Liver (tissue), 9 donors: ENCODE data around the gene C4orf54. TPM values are rescaled to one million over a fixed set of nuclear protein-coding genes. Genes with fewer than 3 reads are reported as not detected.

ENCODE experiments used
- DNase-seq: peaks from one replicate; pipeline ENCODE4 v3.0.0-alpha.2; 2017; ENCODE audit warnings: low spot score
- H3K27ac ChIP-seq, 2 donors: one replicate each; pipeline ENCODE4 v1.7.0; 2013; ENCODE audit warnings: inconsistent platforms in 2 of 2, low read length in 2 of 2, control low read depth in 1 of 2, low read depth in 1 of 2, mild to moderate bottlenecking in 1 of 2
- H3K27me3 ChIP-seq, 4 donors: one replicate each; pipeline versions ENCODE4 v1.6.1 to v1.7.0; 2013; ENCODE audit warnings: low read length in 3 of 4, inconsistent platforms in 1 of 4, mild to moderate bottlenecking in 1 of 4, moderate library complexity in 1 of 4; ENCODE audit not compliant: control insufficient read depth in 4 of 4, insufficient read depth in 4 of 4
- H3K36me3 ChIP-seq, 4 donors: one replicate each; pipeline versions ENCODE4 v1.6.1 to v1.7.0; 2013; ENCODE audit warnings: low read length in 3 of 4, mild to moderate bottlenecking in 3 of 4, low read depth in 1 of 4, moderate library complexity in 1 of 4; ENCODE audit not compliant: control insufficient read depth in 4 of 4, insufficient read depth in 3 of 4
- H3K4me1 ChIP-seq, 4 donors: one replicate each; pipeline versions ENCODE4 v1.6.1 to v1.7.0; 2013; ENCODE audit warnings: low read length in 3 of 4, mild to moderate bottlenecking in 3 of 4, moderate library complexity in 1 of 4; ENCODE audit not compliant: control insufficient read depth in 4 of 4, insufficient read depth in 4 of 4
- H3K4me3 ChIP-seq, 3 donors: one replicate each; pipeline versions ENCODE4 v1.6.1 to v1.7.0; 2013; ENCODE audit warnings: low read length in 3 of 3, control low read depth in 1 of 3, low read depth in 1 of 3, mild to moderate bottlenecking in 1 of 3
- H3K9ac ChIP-seq, 2 donors: one replicate each; pipeline ENCODE4 v1.7.0; 2013; ENCODE audit warnings: low read length in 2 of 2, mild to moderate bottlenecking in 2 of 2, moderate library complexity in 2 of 2, control low read depth in 1 of 2, low read depth in 1 of 2
- H3K9me3 ChIP-seq, 4 donors: one replicate each; pipeline versions ENCODE4 v1.6.1 to v1.7.0; 2013; ENCODE audit warnings: low read length in 3 of 4; ENCODE audit not compliant: control insufficient read depth in 4 of 4
- EGR1 ChIP-seq, 2 donors: IDR thresholded peaks; 2 replicates each; pipeline ENCODE4 v1.6.1; 2016 to 2018; ENCODE audit warnings: antibody characterized with exemption in 2 of 2, low read depth in 2 of 2
- FOXA1 ChIP-seq: IDR thresholded peaks from 2 replicates; pipeline ENCODE4 v1.6.1; 2016; ENCODE audit warnings: antibody characterized with exemption
- FOXA2 ChIP-seq: IDR thresholded peaks from 2 replicates; pipeline ENCODE4 v1.6.1; 2016; ENCODE audit warnings: antibody characterized with exemption
- GABPA ChIP-seq, 2 donors: IDR thresholded peaks in 1 of 2; conservative IDR thresholded peaks in 1 of 2; 2 replicates each; pipeline ENCODE4 v1.6.1; 2016; ENCODE audit warnings: antibody characterized with exemption in 2 of 2, mild to moderate bottlenecking in 1 of 2, moderate library complexity in 1 of 2
- HNF4A ChIP-seq, 2 donors: conservative IDR thresholded peaks; 2 replicates each; pipeline ENCODE4 v1.6.1; 2016; ENCODE audit warnings: antibody characterized with exemption in 2 of 2, mild to moderate bottlenecking in 2 of 2
- HNF4G ChIP-seq: IDR thresholded peaks from 2 replicates; pipeline ENCODE4 v1.6.1; 2016; ENCODE audit warnings: antibody characterized with exemption
- JUND ChIP-seq, 2 donors: IDR thresholded peaks; 2 replicates each; pipeline ENCODE4 v1.6.1; 2016; ENCODE audit warnings: antibody characterized with exemption in 2 of 2
- RAD21 ChIP-seq, 2 donors: IDR thresholded peaks; 2 replicates each; pipeline ENCODE4 v1.6.1; 2016; ENCODE audit warnings: antibody characterized with exemption in 2 of 2, mild to moderate bottlenecking in 2 of 2
- RXRA ChIP-seq, 2 donors: IDR thresholded peaks; 2 replicates each; pipeline ENCODE4 v1.6.1; 2017 to 2018; ENCODE audit warnings: antibody characterized with exemption in 2 of 2, mild to moderate bottlenecking in 1 of 2
- SP1 ChIP-seq: IDR thresholded peaks from 2 replicates; pipeline ENCODE4 v1.6.1; 2018; ENCODE audit warnings: antibody characterized with exemption, mild to moderate bottlenecking
- TAF1 ChIP-seq: conservative IDR thresholded peaks from 2 replicates; pipeline ENCODE4 v1.6.1; 2016; ENCODE audit warnings: antibody characterized with exemption, mild to moderate bottlenecking
- WGBS: extraction: QIAGEN DNeasy Blood & Tissue Kit; methylation state at CpG from one replicate; pipeline ENCODE4 v1.1.7; 2013; 5-methylcytosine and 5-hydroxymethylcytosine counted together
- polyA plus RNA-seq, 2 donors: library from polyadenylated mRNA; stranded (reverse) in 1 of 2; unstranded in 1 of 2; fragments of 200-250 nt in 1 of 2; fragments of >200 nt in 1 of 2; fragmentation: Nextera tagmentation in 1 of 2; extraction: Ambion mirVana in 1 of 2; gene quantifications; one replicate each; pipeline versions ENCODE4 v1.2.1 to v1.2.3, GENCODE V29; 2013 to 2015
- total RNA-seq, 2 donors: library from RNA; depleted of rRNA; stranded (reverse); fragments of >200 nt; gene quantifications; one replicate each; pipeline ENCODE4 v1.2.3, GENCODE V29; 2014
- TF ChIP-seq, protein P1 (sequence below): IDR thresholded peaks from 2 replicates; pipeline ENCODE4 v1.6.1; 2016; ENCODE audit warnings: antibody characterized with exemption
- TF ChIP-seq, protein P2 (sequence below): IDR thresholded peaks from 2 replicates; pipeline ENCODE4 v1.6.1; 2016; ENCODE audit warnings: antibody characterized with exemption
- TF ChIP-seq, protein P3 (sequence below): IDR thresholded peaks from 2 replicates; pipeline ENCODE4 v1.6.1; 2016; ENCODE audit warnings: antibody characterized with exemption, mild to moderate bottlenecking
- TF ChIP-seq, protein P4 (sequence below): fragments of 150-350 bp; IDR thresholded peaks from 2 replicates; pipeline ENCODE4 v1.5.1; 2017; ENCODE audit warnings: improper control_type of control experiment, low read depth, low read length; ENCODE audit not compliant: missing input control
- donor health status: healthy.
- donor health status: healthy.
- donor health status: healthy.
- donor health status: healthy.
- donor health status: healthy.

The C4orf54 gene
- total and polyA plus RNA-seq, 4 donors = under 0.01 TPM; not detected in 3

DNA sequence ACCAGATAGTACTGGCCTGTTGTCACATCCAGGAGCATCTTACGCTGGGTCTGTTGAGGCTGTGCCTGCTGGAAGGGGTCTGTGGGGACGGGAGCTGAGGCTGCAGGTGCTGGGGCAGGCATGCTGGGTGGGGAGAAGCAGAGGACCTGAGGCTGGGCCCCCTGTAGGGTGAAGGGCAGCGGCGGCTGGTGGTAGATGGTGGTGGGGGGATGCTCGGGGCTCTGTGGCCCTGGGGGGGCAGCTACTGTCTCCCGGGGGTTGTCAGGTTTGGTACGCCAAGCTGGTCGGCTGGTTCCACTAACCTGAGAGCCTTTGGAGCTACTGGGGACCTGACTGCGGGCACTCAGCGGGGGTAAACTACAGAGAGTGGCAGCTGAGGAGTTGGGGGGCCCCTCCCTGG, 7.8 kb downstream of the C4orf54 start:
- Histone ChIP-seq H3K4me3 (no peak overlapping the region), H3K36me3 (no peaks in the 10 kb centered on the region), H3K27ac (no peak overlapping the region), H3K9me3 (no peaks in the 10 kb centered on the region), H3K27me3 (no peaks in the 10 kb centered on the region), H3K4me1 (no peaks in the 10 kb centered on the region), H3K9ac (no peak overlapping the region)
- TF ChIP-seq, protein P1, sequence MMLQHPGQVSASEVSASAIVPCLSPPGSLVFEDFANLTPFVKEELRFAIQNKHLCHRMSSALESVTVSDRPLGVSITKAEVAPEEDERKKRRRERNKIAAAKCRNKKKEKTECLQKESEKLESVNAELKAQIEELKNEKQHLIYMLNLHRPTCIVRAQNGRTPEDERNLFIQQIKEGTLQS = no peak
- TF ChIP-seq HNF4A (conservative IDR thresholded peaks at IDR 0.05) (no peak), FOXA1 (no peak), GABPA (IDR thresholded peaks at IDR 0.05 in 1 of 2, conservative IDR thresholded peaks at IDR 0.05 in 1 of 2) (no peak), SP1 (no peak), JUND (IDR thresholded peaks at IDR 0.05) (no peak), EGR1 (IDR thresholded peaks at IDR 0.05; ENCODE audit: low read depth in 2 of 2) (no peak), TAF1 (no peak), RXRA (IDR thresholded peaks at IDR 0.05) (no peak)
- 91% methylated on average over 10 of the region's 10 CpGs for WGBS
- no peak for DNase-seq

DNA sequence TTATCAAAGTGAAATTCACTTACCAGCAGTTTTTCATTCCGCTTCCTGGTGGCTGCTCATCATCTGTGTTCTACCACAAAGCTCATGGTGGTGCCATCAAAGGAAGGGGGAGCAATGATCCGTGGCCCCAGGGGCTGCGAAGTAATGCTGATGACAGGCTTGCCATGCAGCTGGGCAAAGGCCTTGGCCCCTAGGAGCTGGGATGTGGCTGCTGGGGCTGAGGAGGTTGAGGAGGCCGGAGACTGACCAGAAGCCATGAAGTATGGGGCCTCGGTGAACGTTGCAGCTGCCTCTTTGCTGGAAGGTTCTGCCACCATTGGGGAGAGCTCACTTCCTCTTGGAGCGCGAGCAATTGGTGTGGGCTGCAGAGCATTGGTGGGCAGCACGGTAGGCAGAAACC, 8.4 kb downstream of the C4orf54 start:
- H3K9ac ChIP-seq = no peak overlapping the region
- H3K9me3 ChIP-seq = no peaks in the 10 kb centered on the region
- WGBS = 92% methylated on average over 9 of the region's 9 CpGs
- DNase-seq = no peak
- no peaks in the 10 kb centered on the region for H3K36me3 ChIP-seq
- no peak for TF ChIP-seq EGR1 (IDR thresholded peaks at IDR 0.05; ENCODE audit: low read depth in 2 of 2)
- no peak for TF ChIP-seq HNF4G
- TF ChIP-seq HNF4A (conservative IDR thresholded peaks at IDR 0.05) = no peak
- no peak for TF ChIP-seq RXRA (IDR thresholded peaks at IDR 0.05)
- no peak for TF ChIP-seq RAD21 (IDR thresholded peaks at IDR 0.05)
- TF ChIP-seq FOXA2 = no peak
- TF ChIP-seq, protein P2, sequence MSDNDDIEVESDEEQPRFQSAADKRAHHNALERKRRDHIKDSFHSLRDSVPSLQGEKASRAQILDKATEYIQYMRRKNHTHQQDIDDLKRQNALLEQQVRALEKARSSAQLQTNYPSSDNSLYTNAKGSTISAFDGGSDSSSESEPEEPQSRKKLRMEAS = no peak
- TF ChIP-seq GABPA (IDR thresholded peaks at IDR 0.05 in 1 of 2, conservative IDR thresholded peaks at IDR 0.05 in 1 of 2) = no peak
- no peak for TF ChIP-seq TAF1
- TF ChIP-seq, protein P3, sequence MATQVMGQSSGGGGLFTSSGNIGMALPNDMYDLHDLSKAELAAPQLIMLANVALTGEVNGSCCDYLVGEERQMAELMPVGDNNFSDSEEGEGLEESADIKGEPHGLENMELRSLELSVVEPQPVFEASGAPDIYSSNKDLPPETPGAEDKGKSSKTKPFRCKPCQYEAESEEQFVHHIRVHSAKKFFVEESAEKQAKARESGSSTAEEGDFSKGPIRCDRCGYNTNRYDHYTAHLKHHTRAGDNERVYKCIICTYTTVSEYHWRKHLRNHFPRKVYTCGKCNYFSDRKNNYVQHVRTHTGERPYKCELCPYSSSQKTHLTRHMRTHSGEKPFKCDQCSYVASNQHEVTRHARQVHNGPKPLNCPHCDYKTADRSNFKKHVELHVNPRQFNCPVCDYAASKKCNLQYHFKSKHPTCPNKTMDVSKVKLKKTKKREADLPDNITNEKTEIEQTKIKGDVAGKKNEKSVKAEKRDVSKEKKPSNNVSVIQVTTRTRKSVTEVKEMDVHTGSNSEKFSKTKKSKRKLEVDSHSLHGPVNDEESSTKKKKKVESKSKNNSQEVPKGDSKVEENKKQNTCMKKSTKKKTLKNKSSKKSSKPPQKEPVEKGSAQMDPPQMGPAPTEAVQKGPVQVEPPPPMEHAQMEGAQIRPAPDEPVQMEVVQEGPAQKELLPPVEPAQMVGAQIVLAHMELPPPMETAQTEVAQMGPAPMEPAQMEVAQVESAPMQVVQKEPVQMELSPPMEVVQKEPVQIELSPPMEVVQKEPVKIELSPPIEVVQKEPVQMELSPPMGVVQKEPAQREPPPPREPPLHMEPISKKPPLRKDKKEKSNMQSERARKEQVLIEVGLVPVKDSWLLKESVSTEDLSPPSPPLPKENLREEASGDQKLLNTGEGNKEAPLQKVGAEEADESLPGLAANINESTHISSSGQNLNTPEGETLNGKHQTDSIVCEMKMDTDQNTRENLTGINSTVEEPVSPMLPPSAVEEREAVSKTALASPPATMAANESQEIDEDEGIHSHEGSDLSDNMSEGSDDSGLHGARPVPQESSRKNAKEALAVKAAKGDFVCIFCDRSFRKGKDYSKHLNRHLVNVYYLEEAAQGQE = no peak
- TF ChIP-seq, protein P4, sequence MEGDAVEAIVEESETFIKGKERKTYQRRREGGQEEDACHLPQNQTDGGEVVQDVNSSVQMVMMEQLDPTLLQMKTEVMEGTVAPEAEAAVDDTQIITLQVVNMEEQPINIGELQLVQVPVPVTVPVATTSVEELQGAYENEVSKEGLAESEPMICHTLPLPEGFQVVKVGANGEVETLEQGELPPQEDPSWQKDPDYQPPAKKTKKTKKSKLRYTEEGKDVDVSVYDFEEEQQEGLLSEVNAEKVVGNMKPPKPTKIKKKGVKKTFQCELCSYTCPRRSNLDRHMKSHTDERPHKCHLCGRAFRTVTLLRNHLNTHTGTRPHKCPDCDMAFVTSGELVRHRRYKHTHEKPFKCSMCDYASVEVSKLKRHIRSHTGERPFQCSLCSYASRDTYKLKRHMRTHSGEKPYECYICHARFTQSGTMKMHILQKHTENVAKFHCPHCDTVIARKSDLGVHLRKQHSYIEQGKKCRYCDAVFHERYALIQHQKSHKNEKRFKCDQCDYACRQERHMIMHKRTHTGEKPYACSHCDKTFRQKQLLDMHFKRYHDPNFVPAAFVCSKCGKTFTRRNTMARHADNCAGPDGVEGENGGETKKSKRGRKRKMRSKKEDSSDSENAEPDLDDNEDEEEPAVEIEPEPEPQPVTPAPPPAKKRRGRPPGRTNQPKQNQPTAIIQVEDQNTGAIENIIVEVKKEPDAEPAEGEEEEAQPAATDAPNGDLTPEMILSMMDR = no peak
- no peak for TF ChIP-seq FOXA1
- TF ChIP-seq, protein P1 = no peak
- H3K27me3 ChIP-seq = no peaks in the 10 kb centered on the region
- no peak overlapping the region for H3K4me3 ChIP-seq
- H3K27ac ChIP-seq = no peak overlapping the region
- no peaks in the 10 kb centered on the region for H3K4me1 ChIP-seq
